BLaER1 (cell line): ENCODE measurements around the gene USP6.
"Not testable (repeated sequence)": the region's sequence is repeated elsewhere in the genome, so short reads cannot be mapped to it uniquely, and the experiment has no call there.

Source experiments
- H3K27ac ChIP-seq: shearing (Covaris generic); formaldehyde crosslinking; 2 replicates; pipeline ENCODE4 v1.8.1; 2022
- H3K27me3 ChIP-seq: shearing (Covaris generic); formaldehyde crosslinking; 2 replicates; pipeline ENCODE4 v1.8.1; 2022
- H3K36me3 ChIP-seq: shearing (Covaris generic); formaldehyde crosslinking; 2 replicates; pipeline ENCODE4 v1.8.1; 2022
- H3K4me1 ChIP-seq: shearing (Covaris generic); formaldehyde crosslinking; 2 replicates; pipeline ENCODE4 v1.8.1; 2022
- H3K4me2 ChIP-seq: shearing (Covaris generic); formaldehyde crosslinking; 2 replicates; pipeline ENCODE4 v1.8.1; 2022
- H3K4me3 ChIP-seq: shearing (Covaris generic); formaldehyde crosslinking; 2 replicates; pipeline ENCODE4 v1.8.1; 2022
- H3K9ac ChIP-seq: shearing (Covaris generic); formaldehyde crosslinking; 2 replicates; pipeline ENCODE4 v1.8.1; 2022
- H3K9me3 ChIP-seq: shearing (Covaris generic); formaldehyde crosslinking; 2 replicates; pipeline ENCODE4 v1.8.1; 2022
- H4K20me1 ChIP-seq: shearing (Covaris generic); formaldehyde crosslinking; 2 replicates; pipeline ENCODE4 v1.8.1; 2022
- Cebpa-rat ChIP-seq: shearing (Covaris generic); IDR thresholded peaks from 2 replicates; pipeline ENCODE4 v1.8.1; 2022

USP6 gene

DNA sequence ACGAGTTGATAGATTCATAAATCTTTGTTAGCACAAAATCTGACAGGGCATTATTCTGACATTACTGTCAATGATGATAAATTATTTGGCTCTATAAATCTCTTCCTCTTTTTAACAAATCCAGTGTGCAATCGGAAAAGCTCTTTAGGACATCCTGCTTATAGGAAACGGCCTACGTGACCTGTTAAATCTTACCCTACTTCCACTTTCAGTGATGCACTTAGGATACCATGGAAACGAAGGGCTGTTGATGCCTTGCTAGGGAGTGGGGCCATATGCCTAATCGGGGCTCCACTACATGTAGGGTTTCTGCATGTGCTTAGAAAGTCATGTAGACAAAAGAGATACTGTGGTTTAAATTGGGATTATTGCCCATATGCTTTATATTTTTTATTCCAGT, 48.6 kb downstream of the USP6 start:
- no peak overlapping the region for H3K4me2 ChIP-seq
- TF ChIP-seq Cebpa-rat = no peak
- peaks cover 43% of the 10 kb centered on the region for H3K4me1 ChIP-seq
- H3K27ac ChIP-seq = no peak overlapping the region
- H3K9ac ChIP-seq = no peak overlapping the region
- H4K20me1 ChIP-seq = no peaks in the 10 kb centered on the region
- H3K27me3 ChIP-seq = no peaks in the 10 kb centered on the region
- H3K4me3 ChIP-seq = no peak overlapping the region
- no peaks in the 10 kb centered on the region; the same call in 1 of the 2 replicates for H3K9me3 ChIP-seq
- no peaks in the 10 kb centered on the region for H3K36me3 ChIP-seq

- Histone ChIP-seq H3K4me1 (peaks cover 46% of the 10 kb centered on the region), H3K4me2 (peak overlapping the region; percentile 59), H3K27ac (peak overlapping the region; percentile 68), H3K9ac (0 out of 2 replicates have a peak overlapping the region, but pooled peaks have one; percentile 5)
- H4K20me1 ChIP-seq, H3K27me3 ChIP-seq, H3K4me3 ChIP-seq, H3K9me3 ChIP-seq, H3K36me3 ChIP-seq: not testable (repeated sequence)
Observed at GRCh38 chr17:5165791-5166564, 50.1 kb downstream of the USP6 start.

DNA sequence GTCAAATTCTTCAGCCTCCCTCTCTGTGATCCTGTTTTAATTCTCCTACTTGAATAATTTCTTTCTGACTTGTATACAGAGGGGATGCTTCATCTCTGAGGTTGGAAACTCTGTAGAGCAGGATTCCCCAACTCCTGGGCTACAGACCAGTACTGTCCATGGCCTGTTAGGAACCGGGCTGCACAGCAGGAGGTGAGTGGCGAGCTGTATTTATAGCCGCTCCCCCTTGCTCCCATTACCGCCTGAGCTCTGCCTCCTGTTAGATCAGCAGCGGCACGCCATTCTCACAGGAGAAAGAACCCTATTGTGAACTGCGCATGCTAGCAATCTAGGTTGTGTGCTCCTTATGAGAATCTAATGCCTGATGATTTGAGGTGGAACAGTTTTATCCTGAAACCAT, 59.2 kb downstream of the USP6 start:
- not testable (repeated sequence) for H3K4me3 ChIP-seq, H4K20me1 ChIP-seq, H3K27ac ChIP-seq, H3K27me3 ChIP-seq, H3K4me1 ChIP-seq, H3K4me2 ChIP-seq, H3K9ac ChIP-seq
- Histone ChIP-seq H3K9me3 (peaks cover 66% of the 10 kb centered on the region), H3K36me3 (peaks cover 35% of the 10 kb centered on the region)

DNA sequence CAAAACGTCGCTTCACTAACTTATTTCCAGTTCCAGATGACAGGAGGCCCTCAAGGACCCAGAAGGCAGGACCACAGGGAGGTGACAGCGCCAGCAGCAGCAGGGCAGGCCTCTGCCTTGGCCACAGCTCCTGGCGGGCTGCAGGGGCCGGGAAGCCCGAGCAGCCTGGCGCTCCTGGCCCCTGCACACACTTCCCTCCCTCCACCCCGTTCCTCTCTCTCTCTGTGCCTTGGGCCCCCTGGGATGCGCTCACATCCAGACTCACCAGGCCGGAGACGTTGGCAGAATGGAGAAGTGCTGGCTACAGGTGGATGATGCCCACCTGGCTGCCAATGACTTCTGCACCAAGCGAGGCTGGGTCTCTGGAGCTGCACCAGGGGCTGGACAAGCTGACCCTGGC, 63.2 kb downstream of the USP6 start:
- Histone ChIP-seq H3K4me1 (no peaks in the 10 kb centered on the region), H3K36me3 (peaks cover 60% of the 10 kb centered on the region), H3K4me2 (no peak overlapping the region), H3K27ac (no peak overlapping the region), H3K9ac (no peak overlapping the region), H3K27me3 (no peaks in the 10 kb centered on the region), H3K4me3 (no peak overlapping the region), H3K9me3 (peaks cover 92% of the 10 kb centered on the region), H4K20me1 (no peaks in the 10 kb centered on the region)
- TF ChIP-seq Cebpa-rat = no peak

GRCh38 chr17:5181509-5182305, 65.9 kb downstream of the USP6 start:
- Histone ChIP-seq H3K4me3 (peak overlapping the region; percentile 19; the same call in 1 of the 2 replicates), H4K20me1 (no peaks in the 10 kb centered on the region), H3K9me3 (peaks cover 100% of the 10 kb centered on the region), H3K4me2 (no peak overlapping the region), H3K9ac (no peak overlapping the region), H3K36me3 (peaks cover 69% of the 10 kb centered on the region), H3K27me3 (no peaks in the 10 kb centered on the region), H3K27ac (no peak overlapping the region), H3K4me1 (no peaks in the 10 kb centered on the region)
- no peak for TF ChIP-seq Cebpa-rat

GRCh38 chr17:5182597-5183409, 67.0 kb downstream of the USP6 start:
- no peaks in the 10 kb centered on the region for H4K20me1 ChIP-seq
- no peak for TF ChIP-seq Cebpa-rat
- no peaks in the 10 kb centered on the region for H3K27me3 ChIP-seq
- no peak overlapping the region for H3K4me2 ChIP-seq
- no peak overlapping the region for H3K27ac ChIP-seq
- peak overlapping the region; percentile 37 for H3K4me3 ChIP-seq
- H3K4me1 ChIP-seq = no peaks in the 10 kb centered on the region
- H3K36me3 ChIP-seq = peaks cover 69% of the 10 kb centered on the region
- no peak overlapping the region for H3K9ac ChIP-seq
- H3K9me3 ChIP-seq = peaks cover 100% of the 10 kb centered on the region

DNA sequence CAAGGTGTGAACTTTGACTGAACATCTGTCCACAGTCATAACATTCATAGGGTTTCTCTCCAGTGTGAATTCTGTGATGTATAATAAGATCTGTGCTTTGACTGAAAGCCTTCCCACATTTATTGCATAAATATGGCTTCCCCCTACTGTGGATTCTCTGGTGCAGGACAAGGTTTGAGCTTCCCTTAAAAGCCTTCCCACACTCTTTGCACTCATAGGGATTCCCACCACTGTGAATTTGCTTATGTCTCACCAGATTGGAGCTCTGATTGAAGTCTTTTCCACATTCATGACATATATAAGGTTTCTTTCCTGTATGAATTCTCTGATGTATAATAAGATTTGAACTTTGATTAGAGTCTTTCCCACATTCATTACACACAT, 67.6 kb downstream of the USP6 start:
- H3K4me3 ChIP-seq = peak overlapping the region; percentile 37; the same call in 1 of the 2 replicates
- no peaks in the 10 kb centered on the region for H3K27me3 ChIP-seq
- H3K9ac ChIP-seq = no peak overlapping the region
- peaks cover 75% of the 10 kb centered on the region for H3K36me3 ChIP-seq
- no peak overlapping the region for H3K4me2 ChIP-seq
- H3K4me1 ChIP-seq = no peaks in the 10 kb centered on the region
- peaks cover 100% of the 10 kb centered on the region for H3K9me3 ChIP-seq
- no peak overlapping the region for H3K27ac ChIP-seq
- no peaks in the 10 kb centered on the region for H4K20me1 ChIP-seq
- TF ChIP-seq Cebpa-rat = no peak

DNA sequence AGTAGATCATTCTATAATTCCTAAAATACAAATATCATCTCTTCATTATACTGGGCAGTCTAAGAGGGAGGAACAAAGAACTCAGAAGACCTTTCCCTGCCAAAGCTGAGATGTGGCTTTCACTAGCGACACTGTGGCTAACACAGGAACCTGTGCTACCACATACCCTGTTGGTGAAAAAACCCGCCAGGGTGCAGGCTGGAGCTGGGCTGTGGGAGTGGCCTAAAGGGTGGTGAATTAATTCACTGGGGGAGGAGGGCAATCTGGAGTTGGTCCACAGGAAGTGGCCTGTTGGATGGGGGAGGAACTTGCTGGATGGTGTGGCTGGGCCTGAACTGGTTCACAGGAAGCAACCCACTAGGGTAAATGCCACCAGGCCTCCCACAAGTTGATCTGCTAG, 68.5 kb downstream of the USP6 start:
- Histone ChIP-seq H3K4me1 (no peaks in the 10 kb centered on the region), H3K4me3 (peak overlapping the region; percentile 38; the same call in 1 of the 2 replicates), H3K36me3 (peaks cover 75% of the 10 kb centered on the region), H4K20me1 (no peaks in the 10 kb centered on the region), H3K27me3 (no peaks in the 10 kb centered on the region), H3K9ac (no peak overlapping the region), H3K9me3 (peaks cover 100% of the 10 kb centered on the region), H3K4me2 (no peak overlapping the region), H3K27ac (no peak overlapping the region)
- no peak for TF ChIP-seq Cebpa-rat

DNA sequence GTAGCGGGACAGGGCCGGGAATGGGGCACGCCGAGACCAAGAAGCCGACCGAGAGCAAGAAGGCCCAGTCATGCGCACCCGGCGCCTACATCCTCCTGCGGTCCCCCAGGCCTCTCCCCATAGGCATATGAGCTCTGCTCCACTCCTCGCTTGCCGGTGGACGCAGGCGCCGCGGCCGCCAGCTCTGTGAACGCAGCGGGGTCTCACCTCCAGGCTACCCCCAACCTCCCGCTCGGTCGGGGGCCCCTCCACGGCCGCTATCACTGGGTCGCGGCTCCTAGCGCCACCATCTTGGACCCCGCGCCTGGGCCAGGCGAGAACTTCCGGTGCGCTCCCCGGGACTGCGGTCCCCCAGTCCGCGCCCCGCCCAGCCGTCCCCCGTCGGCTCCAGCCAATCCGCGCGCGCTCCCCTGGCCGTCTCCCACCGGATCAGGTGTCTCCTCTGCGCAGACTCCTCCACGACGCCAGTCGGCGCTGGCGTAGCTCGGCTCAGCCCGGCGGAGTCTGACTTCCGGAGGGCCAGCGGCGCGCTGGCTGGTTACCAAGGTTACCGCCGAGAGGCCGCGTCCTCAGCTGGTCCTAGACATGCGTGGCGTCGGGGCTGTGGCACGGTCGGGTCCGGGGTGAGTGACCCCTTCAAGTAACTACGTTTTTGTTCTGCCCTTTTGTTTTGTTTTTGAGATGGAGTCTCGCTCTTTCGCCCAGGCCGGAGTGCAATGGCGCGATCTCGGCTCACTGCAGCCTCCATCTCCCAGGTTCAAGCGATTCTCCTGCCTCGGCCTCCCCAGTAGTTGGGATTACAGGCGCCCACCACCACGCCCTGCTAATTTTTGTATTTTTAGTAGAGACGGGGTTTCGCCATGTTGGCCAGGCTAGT, 75.9 kb downstream of the USP6 start, which contains the start of gene ZNF594:
TSS of gene ZNF594 (minus strand) at position 328 of the 877 bp plus-strand sequence. CDS start 7,612 bp downstream, outside the sequence.
- Histone ChIP-seq H3K4me3 (peak within 1 kb of the TSS; percentile 85), H3K9ac (peak within 1 kb of the TSS; percentile 85), H3K9me3 (peaks cover 51% of the 10 kb centered on the region), H3K4me1 (peaks cover 18% of the 10 kb centered on the region), H3K27ac (peak within 1 kb of the TSS; percentile 90), H3K4me2 (peak within 1 kb of the TSS; percentile 86), H4K20me1 (no peaks in the 10 kb centered on the region), H3K36me3 (peaks cover 35% of the 10 kb centered on the region), H3K27me3 (peaks cover 8% of the 10 kb centered on the region; the same call in 1 of the 2 replicates)
- no peak for TF ChIP-seq Cebpa-rat
